ENCODE measurements around the gene KIAA0319L. TPM values are rescaled to one million over a fixed set of nuclear protein-coding genes. Genes with fewer than 3 reads are reported as not detected.

Gene KIAA0319L
- total RNA-seq, 1 experiment from 2014 or later: 30.4 TPM

GRCh38 chr1:35539824-35540261 is 17.4 kb downstream of the KIAA0319L start:
- no peak for DNase-seq (ENCODE audit: extremely low read depth, low read depth)

DNA sequence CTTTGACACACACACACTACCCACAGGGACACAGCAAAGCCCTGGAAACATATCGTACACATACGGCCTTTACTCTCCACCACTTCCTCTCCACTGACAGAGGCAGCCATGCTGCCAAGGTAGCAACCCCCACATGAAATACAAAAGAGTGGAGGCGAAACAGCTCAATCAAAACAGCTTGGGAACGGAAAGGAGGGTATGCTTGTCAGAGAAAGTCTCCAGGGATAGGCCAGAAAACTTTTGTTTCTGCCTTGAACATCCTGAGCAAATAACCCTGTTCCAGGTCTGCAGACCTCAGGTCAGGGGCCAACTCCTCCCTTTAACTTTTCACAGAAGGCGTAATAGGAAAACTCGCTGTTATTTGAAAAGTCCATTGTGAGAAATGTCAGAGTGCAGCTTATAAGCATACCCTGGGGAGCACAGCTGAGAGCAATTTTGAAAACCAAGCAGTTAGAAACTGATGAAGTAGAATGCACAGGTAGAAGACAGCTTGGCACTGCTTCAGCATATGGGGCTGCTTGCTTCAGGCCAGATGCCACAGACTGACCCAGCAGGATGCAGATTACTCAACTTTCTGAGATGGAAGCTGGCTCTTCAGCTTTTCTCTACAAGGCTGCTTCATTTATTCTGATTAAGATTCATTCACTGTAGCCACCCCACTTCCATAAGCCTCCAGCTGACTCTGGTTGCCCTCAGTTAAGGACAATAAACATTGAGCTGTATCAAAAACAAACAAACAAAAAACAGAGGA is 18.0 kb downstream of the KIAA0319L start:
- no peak for DNase-seq (ENCODE audit: extremely low read depth, low read depth)

DNA sequence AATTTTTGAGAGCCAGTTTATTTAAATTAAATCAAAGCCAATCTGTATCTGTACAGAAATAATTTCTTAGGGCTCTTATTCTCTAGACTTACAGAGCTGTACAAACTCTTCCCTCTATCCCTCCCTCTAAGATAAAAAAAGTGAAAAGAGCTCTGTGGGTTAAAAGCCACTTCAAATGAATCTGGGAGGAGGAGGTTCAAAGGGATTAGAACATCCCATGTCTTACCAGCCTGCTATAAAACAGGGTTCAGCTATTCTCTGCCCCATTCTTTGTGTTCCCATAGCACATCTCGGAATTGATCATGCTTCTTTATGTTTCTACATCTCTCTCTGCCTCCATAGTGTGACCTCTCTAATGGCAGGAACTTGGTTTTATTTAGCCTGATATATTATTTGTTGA is 19.4 kb downstream of the KIAA0319L start:
- no peak for DNase-seq (ENCODE audit: extremely low read depth, low read depth)

DNA sequence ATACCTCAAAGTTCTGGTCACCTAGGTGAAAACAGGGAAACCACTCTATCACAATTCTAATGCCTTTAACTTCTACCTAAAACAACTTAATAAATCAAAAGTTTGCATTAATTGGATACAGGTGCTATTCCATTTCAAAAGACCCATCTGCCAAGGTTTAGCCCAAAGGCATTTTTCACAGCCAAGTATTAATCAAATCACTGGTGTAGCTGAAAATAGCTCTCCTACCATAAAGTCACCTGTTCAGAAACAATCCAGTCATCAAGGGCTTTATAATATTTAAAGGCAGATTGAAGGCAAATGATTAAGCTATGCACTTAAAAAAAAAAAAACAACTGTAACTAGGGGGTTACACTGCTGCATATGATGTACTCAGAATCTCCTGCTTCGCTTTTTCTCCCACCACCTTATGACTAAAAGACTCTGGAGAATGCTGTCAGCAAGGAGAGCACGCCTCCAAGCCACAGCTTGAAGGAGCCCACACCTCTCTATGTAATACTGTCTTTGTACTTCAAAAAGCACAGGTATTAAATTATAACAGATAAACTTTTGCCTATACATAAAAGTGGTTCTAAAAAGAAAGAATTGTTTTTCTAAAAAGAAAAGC is 20.5 kb downstream of the KIAA0319L start:
- DNase-seq (ENCODE audit: extremely low read depth, low read depth): no peak

DNA sequence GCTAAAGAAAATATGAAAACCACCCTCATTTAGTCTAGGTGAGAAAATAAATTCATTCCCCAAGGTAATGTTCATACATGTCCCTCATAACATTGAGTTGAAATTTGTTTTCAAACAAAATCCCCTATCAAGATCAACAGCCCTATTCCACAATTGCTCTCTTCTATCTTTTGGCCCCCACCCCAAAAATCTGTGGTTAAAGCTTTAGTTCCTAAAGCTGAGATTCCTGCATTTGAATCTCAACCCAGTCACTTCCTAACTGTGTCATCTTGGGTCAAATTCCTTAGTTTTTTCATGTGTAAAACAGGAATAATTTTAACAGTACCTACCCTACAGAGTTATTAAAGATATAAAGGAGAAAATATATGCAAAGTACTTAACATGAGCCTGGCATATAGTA is 22.0 kb downstream of the KIAA0319L start:
- no peak for DNase-seq (ENCODE audit: extremely low read depth, low read depth)

GRCh38 chr1:35533586-35533985 is 23.6 kb downstream of the KIAA0319L start:
- DNase-seq (ENCODE audit: extremely low read depth, low read depth): no peak

DNA sequence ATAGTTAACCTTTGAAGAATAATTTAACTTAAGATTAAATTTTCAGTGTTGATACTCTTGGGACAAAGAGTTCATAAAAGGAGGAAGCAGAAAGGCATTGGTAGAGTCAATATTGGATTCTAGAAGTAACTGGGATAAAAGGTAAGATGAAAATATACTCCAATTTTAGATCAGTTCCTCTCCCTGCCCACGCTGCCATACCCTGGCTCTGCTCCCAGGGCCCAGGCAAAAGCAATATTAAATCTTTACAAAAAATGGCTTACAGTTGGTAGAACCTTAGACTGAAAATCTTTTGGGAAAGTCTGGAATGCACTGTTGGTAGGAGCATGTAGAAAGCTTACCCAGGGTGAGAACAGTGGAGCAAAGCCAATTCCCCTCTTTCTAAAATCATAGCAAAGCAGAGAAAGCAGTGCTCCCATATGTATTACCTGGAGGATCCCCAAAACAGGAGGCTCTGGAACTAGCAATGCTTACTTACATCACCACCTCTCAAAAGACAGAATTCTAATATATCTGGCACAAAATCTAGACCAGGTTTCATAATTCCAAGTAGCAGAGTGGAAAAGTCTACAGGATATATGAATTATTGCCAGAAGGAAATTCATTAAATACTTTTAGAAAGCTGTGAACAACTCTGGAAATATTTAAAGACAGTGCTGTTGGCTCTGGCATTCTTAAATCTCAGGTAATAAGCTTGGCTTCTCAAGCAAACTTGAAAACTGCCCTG is 24.5 kb downstream of the KIAA0319L start:
- no peak for DNase-seq (ENCODE audit: extremely low read depth, low read depth)

GRCh38 chr1:35531368-35531767 is 25.8 kb downstream of the KIAA0319L start:
- DNase-seq (ENCODE audit: extremely low read depth, low read depth): no peak

DNA sequence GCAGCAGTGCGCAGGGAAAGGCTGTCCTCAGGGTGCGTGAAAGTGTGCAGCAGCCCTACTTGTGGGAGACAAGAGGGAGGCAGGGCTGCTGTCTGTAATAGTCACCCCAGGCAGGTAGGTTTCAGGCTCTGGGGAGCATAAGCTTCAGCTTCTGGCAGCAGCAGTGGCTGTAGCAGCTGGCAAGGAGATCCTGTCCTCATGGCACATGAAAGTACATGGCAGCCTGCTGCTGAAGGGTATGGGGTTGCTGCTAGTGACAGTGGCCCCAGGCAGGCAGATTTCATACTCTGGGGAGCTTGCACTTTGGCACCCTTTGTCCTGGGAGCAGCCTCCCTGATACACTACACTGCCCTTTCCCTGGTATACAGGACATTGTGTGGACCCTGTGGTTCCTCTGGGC is 26.3 kb downstream of the KIAA0319L start:
- no peak for DNase-seq (ENCODE audit: extremely low read depth, low read depth)

DNA sequence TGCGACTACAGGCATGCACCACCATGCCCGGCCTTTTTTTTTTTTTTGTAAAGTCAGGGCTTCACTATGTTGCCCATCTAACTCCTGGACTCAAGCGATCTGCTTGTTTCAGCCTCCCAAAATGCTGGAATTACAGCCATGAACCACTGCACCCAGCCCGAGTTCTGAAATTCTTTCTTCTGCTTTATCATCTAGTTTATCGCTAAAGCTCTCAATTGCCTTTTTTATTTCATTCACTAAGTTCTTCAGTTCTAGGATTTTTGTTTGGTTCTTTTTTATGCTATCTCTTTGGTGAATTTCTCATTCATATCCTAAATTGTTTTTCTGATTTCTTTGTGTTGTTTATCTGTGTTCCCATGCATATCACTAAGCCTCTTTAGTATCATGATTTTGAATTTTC is 27.0 kb downstream of the KIAA0319L start:
- no peak for DNase-seq (ENCODE audit: extremely low read depth, low read depth)

DNA sequence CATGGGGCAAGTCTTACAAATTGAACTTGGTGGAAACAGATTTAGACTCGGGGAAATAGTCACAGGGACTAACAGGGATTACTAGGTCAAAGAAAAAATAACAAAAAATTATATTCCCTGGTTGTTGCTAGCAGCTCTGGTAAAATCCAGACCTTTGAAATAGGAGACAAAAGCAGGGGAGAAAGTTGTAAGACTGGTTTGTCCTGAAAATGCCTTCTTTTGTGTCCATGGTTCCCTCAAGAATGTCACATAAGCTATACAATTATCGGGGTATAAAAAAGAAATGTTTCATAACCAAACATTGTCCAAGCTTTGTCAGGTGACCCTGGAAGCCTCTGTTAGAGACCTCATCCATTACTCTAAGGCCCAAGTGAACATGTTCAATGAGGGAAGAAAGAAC is 33.1 kb downstream of the KIAA0319L start:
- DNase-seq (ENCODE audit: extremely low read depth, low read depth): no peak

DNA sequence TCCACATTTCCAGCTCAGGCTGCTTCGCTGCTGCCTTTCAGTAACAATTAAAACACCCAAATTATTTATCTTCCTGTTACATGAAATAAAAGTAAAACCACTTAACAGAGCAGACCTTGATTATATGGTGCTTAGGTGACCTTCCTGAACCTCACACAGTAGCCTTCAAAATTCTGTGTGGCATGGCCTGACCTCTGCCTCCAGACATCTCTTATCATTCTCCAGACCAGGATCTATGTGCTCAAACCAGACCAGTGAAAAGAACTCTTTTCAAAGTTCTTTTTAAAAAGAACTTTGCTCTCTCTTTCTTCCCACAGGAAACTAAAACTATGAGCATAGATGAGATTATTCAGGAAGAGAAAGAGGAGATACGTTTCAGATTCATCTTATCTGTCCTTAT is 37.8 kb downstream of the KIAA0319L start:
- no peak for DNase-seq (ENCODE audit: extremely low read depth, low read depth)

- no peak for DNase-seq (ENCODE audit: extremely low read depth, low read depth)
These were observed 39.0 kb downstream of the KIAA0319L start for GRCh38 chr1:35518183-35518582.

- DNase-seq (ENCODE audit: extremely low read depth, low read depth): no peak
These were observed 45.9 kb downstream of the KIAA0319L start for GRCh38 chr1:35511305-35511704.

DNA sequence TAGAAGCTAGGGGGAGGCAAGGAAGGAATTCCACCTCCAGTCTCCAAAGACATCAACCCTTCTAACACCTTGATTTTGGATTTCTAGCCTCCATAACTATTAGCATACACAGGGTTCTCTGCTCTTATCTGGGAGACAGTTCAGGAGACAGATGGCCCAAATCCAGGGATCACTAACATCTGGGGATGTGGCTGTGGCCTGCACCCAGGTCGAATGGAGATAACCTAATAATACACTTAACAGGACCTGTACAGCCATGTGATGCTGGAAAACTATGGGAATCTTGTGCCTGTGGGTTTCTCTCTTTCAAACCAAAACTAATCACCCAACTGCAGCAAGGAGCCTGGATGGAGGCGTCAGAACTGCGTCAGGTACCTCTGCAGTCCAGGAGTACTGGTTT is 47.6 kb downstream of the KIAA0319L start:
- DNase-seq (ENCODE audit: extremely low read depth, low read depth): no peak

GRCh38 chr1:35507947-35508346 is 49.3 kb downstream of the KIAA0319L start:
- DNase-seq (ENCODE audit: extremely low read depth, low read depth): no peak

- no peak for DNase-seq (ENCODE audit: extremely low read depth, low read depth)
These were observed 50.0 kb downstream of the KIAA0319L start for GRCh38 chr1:35506960-35507912.

DNA sequence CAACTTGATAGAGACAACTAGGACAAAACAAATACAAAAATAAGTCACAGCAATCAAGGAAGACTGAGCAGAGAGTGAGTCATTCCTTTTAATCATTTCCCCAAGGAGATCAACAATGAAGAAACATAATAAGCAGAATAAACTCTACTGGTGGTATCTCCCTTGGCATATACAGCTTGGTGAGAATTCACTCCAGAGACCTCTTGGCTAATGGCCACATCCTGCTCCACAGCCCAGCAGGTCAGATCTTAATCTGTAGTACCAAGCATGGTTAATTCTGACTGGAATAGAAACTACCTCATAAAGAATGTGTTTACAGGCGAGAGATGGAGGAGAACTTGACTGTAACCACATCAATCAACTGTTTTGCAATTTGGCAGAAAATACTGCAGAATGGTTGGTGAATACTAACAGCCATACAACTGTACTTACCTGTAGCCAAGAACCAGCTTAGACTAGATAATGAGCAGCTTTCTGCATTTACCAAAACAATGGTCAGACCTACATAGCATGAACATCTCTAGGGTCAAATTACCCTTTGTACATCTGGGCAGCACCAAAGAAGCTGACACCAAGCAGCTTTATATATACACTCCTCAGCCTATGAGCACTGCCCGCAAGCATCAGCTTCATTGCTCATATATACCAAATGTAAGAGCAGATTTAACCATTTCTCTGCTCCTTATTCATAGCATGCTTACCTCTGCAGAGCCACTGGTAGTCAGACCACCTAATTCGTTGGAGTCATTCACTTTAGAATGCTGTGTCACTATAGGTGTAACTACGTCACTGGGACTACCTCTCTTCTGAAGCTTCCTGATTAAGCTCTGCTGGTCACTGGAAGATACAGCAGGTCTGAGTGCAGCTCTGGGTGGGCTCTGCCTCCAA is 51.0 kb downstream of the KIAA0319L start:
- DNase-seq (ENCODE audit: extremely low read depth, low read depth): no peak

GRCh38 chr1:35502242-35502641 is 55.0 kb downstream of the KIAA0319L start:
- no peak for DNase-seq (ENCODE audit: extremely low read depth, low read depth)

DNA sequence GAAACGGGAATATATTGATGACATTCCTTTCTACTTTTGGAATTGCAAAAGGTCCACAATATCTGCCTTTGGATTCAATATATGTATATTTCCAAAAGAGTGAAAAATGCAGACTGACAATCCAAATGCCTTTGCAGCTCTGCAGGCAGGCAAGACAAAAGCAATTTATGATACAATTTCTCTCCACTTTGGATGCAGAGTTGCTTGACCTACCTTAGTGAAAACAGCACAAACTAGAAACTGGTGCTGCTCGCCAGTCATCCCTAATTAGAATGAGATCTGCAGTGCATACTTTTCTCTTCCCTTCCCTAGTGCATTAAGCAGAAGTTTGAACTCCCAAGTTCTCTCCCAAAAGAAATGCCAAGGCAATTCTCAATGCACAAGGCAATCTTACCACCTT is 56.8 kb downstream of the KIAA0319L start:
- no peak for DNase-seq (ENCODE audit: extremely low read depth, low read depth)
